Measurements from ENCODE around the gene DAPK3. TPM values are rescaled to one million over a fixed set of nuclear protein-coding genes. Genes with fewer than 3 reads are reported as not detected.

The DAPK3 gene
- total RNA-seq, 4 donors from 2014 or later: 25.4 to 68.8 (median 44.5) TPM

GRCh38 chr19:4009990-4010807 is 39.3 kb upstream of the DAPK3 start:
- no peak for TF ChIP-seq CTCF (IDR thresholded peaks at IDR 0.05; ENCODE audit: low read depth)

DNA sequence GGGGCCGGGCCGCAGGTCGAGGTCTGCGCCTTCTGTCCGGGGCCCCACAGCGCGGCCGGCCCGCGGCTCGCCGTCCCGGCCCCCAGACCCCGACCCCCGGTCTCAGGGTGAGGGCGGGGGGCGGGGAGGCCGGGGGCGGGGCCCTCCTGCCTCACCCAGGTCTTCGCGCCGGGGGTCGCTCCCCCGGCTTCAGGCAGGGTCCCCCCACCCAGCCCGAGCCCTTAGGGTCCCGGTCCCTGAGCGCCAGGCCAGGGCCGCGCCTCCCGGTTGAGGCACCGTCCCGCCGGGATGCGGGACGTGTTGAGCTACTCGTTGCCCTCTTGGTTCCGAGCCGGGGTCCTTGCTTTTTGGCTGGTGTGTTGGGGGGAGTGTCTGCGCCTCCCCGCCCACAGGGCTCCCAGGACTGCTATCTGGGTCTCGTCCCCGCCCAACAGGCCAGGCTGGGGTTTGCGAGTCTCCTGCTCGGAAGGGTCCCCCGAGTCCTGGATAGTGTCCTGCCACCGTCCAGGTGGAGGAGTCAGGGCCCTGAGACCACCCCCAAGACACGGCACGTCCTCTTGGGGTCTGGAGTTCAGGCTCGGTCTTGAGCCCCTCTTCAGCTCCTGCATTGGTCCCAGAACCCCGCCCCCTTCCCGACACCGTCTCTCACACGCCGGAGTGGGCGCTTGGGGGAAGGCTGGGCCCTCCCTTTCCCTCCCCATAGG is 37.1 kb upstream of the DAPK3 start:
- no peak for TF ChIP-seq CTCF (IDR thresholded peaks at IDR 0.05; ENCODE audit: low read depth)

- TF ChIP-seq CTCF (IDR thresholded peaks at IDR 0.05; ENCODE audit: low read depth): no peak
Observed at GRCh38 chr19:4007021-4007835, 36.3 kb upstream of the DAPK3 start, which contains the start of gene PIAS4. Gene PIAS4, plus strand, starts transcription at chr19:4007736. Its CDS starts 25 bp downstream, at chr19:4007761.

DNA sequence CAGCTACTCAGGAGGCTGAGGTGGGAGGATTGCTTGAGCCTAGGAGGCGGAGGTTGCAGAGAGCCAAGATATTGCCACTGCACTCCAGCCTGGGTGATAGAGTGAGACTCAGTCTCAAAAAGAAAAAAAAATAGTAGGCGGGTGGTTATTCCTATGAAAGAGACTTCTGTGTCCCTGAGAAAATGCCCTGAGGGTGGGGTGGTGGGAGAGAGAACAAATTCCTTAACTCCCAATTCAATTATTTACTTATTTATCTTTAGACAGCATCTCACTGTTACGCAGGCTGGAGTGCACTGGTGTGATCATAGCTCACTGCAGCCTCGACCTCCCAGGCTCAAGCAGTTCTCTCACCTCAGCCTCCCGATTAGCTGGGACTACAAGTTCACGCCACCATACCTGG is 24.7 kb upstream of the DAPK3 start:
- TF ChIP-seq CTCF (IDR thresholded peaks at IDR 0.05; ENCODE audit: low read depth): no peak

DNA sequence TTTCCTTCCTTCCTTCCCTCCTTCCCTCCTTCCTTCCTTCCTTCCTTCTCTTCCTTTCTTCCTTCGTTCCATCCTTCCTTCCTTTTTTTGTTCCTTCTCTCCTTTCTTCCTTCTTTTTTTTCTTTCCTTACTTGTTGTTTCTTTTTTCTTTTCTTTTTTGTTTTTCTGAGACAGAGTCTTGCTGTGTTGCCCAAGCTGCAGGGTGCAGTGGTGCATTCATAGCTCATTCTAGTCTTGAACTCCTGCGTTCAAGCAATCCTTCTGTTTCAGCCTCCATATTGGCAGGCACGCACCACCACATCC is 19.9 kb upstream of the DAPK3 start:
- TF ChIP-seq CTCF (IDR thresholded peaks at IDR 0.05; ENCODE audit: low read depth): no peak

- TF ChIP-seq CTCF (IDR thresholded peaks at IDR 0.05; ENCODE audit: low read depth): no peak
Observed at GRCh38 chr19:3987619-3988371, 16.9 kb upstream of the DAPK3 start.
